Fibroblast of lung (primary cell): ENCODE measurements around the gene NKX3-2.

ENCODE experiments used
- EZH2 ChIP-seq: IDR thresholded peaks from 2 replicates; pipeline ENCODE4 v1.5.1; 2012; ENCODE audit warnings: low read length, control low read depth, mild to moderate bottlenecking; ENCODE audit errors: missing control alignments
- TF ChIP-seq, protein P1 (sequence below), 2 donors: IDR thresholded peaks in 1 of 2; conservative IDR thresholded peaks in 1 of 2; 1 replicate in 1 of 2; 2 replicates in 1 of 2; pipeline ENCODE4 v1.5.1; 2011 to 2012; ENCODE audit warnings: low read length in 2 of 2, control low read depth in 1 of 2, inconsistent platforms in 1 of 2, low read depth in 1 of 2, mild to moderate bottlenecking in 1 of 2

DNA sequence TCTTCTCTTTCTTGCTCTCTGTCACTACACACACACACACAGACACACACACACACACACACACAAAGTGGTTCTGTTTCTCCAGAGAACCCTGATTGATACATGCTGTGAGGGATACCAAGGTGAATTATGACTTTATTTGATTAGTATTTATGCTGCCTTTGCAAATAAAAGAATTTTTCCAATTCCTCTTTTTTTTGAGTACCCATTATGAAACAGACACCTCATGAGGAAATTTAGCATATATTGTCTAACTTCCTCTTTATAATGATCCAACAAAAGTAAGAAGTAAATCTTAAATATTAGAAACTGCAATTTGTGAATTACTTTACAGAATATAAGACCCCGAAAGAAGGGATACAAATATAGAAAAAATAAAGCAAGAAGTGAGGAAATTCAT, 45.8 kb downstream of the NKX3-2 start:
- TF ChIP-seq, protein P1, sequence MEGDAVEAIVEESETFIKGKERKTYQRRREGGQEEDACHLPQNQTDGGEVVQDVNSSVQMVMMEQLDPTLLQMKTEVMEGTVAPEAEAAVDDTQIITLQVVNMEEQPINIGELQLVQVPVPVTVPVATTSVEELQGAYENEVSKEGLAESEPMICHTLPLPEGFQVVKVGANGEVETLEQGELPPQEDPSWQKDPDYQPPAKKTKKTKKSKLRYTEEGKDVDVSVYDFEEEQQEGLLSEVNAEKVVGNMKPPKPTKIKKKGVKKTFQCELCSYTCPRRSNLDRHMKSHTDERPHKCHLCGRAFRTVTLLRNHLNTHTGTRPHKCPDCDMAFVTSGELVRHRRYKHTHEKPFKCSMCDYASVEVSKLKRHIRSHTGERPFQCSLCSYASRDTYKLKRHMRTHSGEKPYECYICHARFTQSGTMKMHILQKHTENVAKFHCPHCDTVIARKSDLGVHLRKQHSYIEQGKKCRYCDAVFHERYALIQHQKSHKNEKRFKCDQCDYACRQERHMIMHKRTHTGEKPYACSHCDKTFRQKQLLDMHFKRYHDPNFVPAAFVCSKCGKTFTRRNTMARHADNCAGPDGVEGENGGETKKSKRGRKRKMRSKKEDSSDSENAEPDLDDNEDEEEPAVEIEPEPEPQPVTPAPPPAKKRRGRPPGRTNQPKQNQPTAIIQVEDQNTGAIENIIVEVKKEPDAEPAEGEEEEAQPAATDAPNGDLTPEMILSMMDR (conservative IDR thresholded peaks at IDR 0.05 in 1 of 2, IDR thresholded peaks at IDR 0.05 in 1 of 2; ENCODE audit: low read depth in 1 of 2, low read length in 2 of 2) = no peak
- no peak for TF ChIP-seq EZH2
